ENCODE data around the gene BZW2.
A peak's percentile ranks its signal among the peaks of the same experiment; 100 is the strongest.

The BZW2 gene

GRCh38 chr7:16755397-16755796 lies 109.4 kb downstream of the BZW2 start:
- FAIRE-seq, result peak; percentile 82
